ENCODE measurements around the gene SLC4A4. TPM values are rescaled to one million over a fixed set of nuclear protein-coding genes. Genes with fewer than 3 reads are reported as not detected.

SLC4A4 gene
- total RNA-seq, 2 experiments from 2014 or later = 2.5 to 3.9 TPM

GRCh38 chr4:71526637-71527406 lies 188.0 kb downstream of the SLC4A4 start:
- no peak overlapping the region for H3K27ac Mint-ChIP-seq
- no peaks in the 10 kb centered on the region for H3K4me1 Mint-ChIP-seq
- no peaks in the 10 kb centered on the region for H3K27me3 Mint-ChIP-seq
- H3K36me3 Mint-ChIP-seq = no peaks in the 10 kb centered on the region
- CTCF ChIA-PET = no interaction called here
- no peak for ATAC-seq
- DNase-seq = no peak
- no peak overlapping the region for H3K4me3 Mint-ChIP-seq
- H3K9me3 Mint-ChIP-seq (ENCODE audit: low read depth) = no peaks in the 10 kb centered on the region

GRCh38 chr4:71532407-71532806 lies 193.6 kb downstream of the SLC4A4 start:
- H3K9me3 Mint-ChIP-seq (ENCODE audit: low read depth) = no peaks in the 10 kb centered on the region
- H3K4me3 Mint-ChIP-seq = no peak overlapping the region
- H3K27ac Mint-ChIP-seq = no peak overlapping the region
- DNase-seq = no peak
- no peak for ATAC-seq
- CTCF ChIA-PET = no interaction called here
- H3K36me3 Mint-ChIP-seq = no peaks in the 10 kb centered on the region
- H3K4me1 Mint-ChIP-seq = no peaks in the 10 kb centered on the region
- H3K27me3 Mint-ChIP-seq = no peaks in the 10 kb centered on the region

- no peak for ATAC-seq
- no peaks in the 10 kb centered on the region for H3K36me3 Mint-ChIP-seq
- no peaks in the 10 kb centered on the region for H3K27me3 Mint-ChIP-seq
- DNase-seq = no peak
- CTCF ChIA-PET = no interaction called here
- no peaks in the 10 kb centered on the region for H3K4me1 Mint-ChIP-seq
- no peak overlapping the region for H3K4me3 Mint-ChIP-seq
- H3K9me3 Mint-ChIP-seq (ENCODE audit: low read depth) = no peaks in the 10 kb centered on the region
- no peak overlapping the region for H3K27ac Mint-ChIP-seq
Observed at GRCh38 chr4:71533121-71533520, 194.3 kb downstream of the SLC4A4 start.

GRCh38 chr4:71537551-71538065 lies 198.8 kb downstream of the SLC4A4 start:
- DNase-seq = no peak
- Mint-ChIP-seq H3K27ac (no peak overlapping the region), H3K36me3 (no peaks in the 10 kb centered on the region), H3K4me3 (no peak overlapping the region), H3K27me3 (no peaks in the 10 kb centered on the region), H3K9me3 (ENCODE audit: low read depth) (no peaks in the 10 kb centered on the region), H3K4me1 (no peaks in the 10 kb centered on the region)
- no peak for ATAC-seq
- CTCF ChIA-PET = no interaction called here

GRCh38 chr4:71538528-71538927 lies 199.7 kb downstream of the SLC4A4 start:
- CTCF ChIA-PET = no interaction called here
- no peaks in the 10 kb centered on the region for H3K36me3 Mint-ChIP-seq
- H3K27me3 Mint-ChIP-seq = no peaks in the 10 kb centered on the region
- no peak overlapping the region for H3K4me3 Mint-ChIP-seq
- H3K9me3 Mint-ChIP-seq (ENCODE audit: low read depth) = no peaks in the 10 kb centered on the region
- no peaks in the 10 kb centered on the region for H3K4me1 Mint-ChIP-seq
- ATAC-seq (no peak), DNase-seq (no peak)
- no peak overlapping the region for H3K27ac Mint-ChIP-seq

- Mint-ChIP-seq H3K36me3 (no peaks in the 10 kb centered on the region), H3K4me3 (no peak overlapping the region), H3K27ac (no peak overlapping the region), H3K27me3 (no peaks in the 10 kb centered on the region), H3K4me1 (no peaks in the 10 kb centered on the region), H3K9me3 (ENCODE audit: low read depth) (no peaks in the 10 kb centered on the region)
- CTCF ChIA-PET = no interaction called here
- no peak for DNase-seq
- ATAC-seq = no peak
Observed at GRCh38 chr4:71540749-71541269, 202.0 kb downstream of the SLC4A4 start.

GRCh38 chr4:71541541-71541940 lies 202.7 kb downstream of the SLC4A4 start:
- no peaks in the 10 kb centered on the region for H3K27me3 Mint-ChIP-seq
- no peak for ATAC-seq
- no peaks in the 10 kb centered on the region for H3K36me3 Mint-ChIP-seq
- DNase-seq = no peak
- no peaks in the 10 kb centered on the region for H3K4me1 Mint-ChIP-seq
- no peak overlapping the region for H3K4me3 Mint-ChIP-seq
- CTCF ChIA-PET = no interaction called here
- no peak overlapping the region for H3K27ac Mint-ChIP-seq
- no peaks in the 10 kb centered on the region for H3K9me3 Mint-ChIP-seq (ENCODE audit: low read depth)

GRCh38 chr4:71545168-71545567 lies 206.3 kb downstream of the SLC4A4 start:
- no peak for DNase-seq
- H3K27ac Mint-ChIP-seq = no peak overlapping the region
- no peaks in the 10 kb centered on the region for H3K9me3 Mint-ChIP-seq (ENCODE audit: low read depth)
- H3K4me3 Mint-ChIP-seq = no peak overlapping the region
- CTCF ChIA-PET = no interaction called here
- no peaks in the 10 kb centered on the region for H3K36me3 Mint-ChIP-seq
- ATAC-seq = no peak
- H3K4me1 Mint-ChIP-seq = no peaks in the 10 kb centered on the region
- H3K27me3 Mint-ChIP-seq = no peaks in the 10 kb centered on the region

GRCh38 chr4:71549516-71550160 lies 210.8 kb downstream of the SLC4A4 start:
- H3K9me3 Mint-ChIP-seq (ENCODE audit: low read depth) = no peaks in the 10 kb centered on the region
- CTCF ChIA-PET = no interaction called here
- H3K27me3 Mint-ChIP-seq = no peaks in the 10 kb centered on the region
- no peak for ATAC-seq
- DNase-seq = no peak
- no peaks in the 10 kb centered on the region for H3K4me1 Mint-ChIP-seq
- no peaks in the 10 kb centered on the region for H3K36me3 Mint-ChIP-seq
- no peak overlapping the region for H3K4me3 Mint-ChIP-seq
- H3K27ac Mint-ChIP-seq = no peak overlapping the region

- DNase-seq = no peak
- ATAC-seq = no peak
- CTCF ChIA-PET = interaction anchor here (1.0 kb wide), 1 partner anchor 162 kb away, joined by 3 read pairs; no protein-coding TSS in a partner anchor
- Mint-ChIP-seq H3K4me1 (no peaks in the 10 kb centered on the region), H3K4me3 (no peak overlapping the region), H3K27me3 (no peaks in the 10 kb centered on the region), H3K9me3 (ENCODE audit: low read depth) (no peaks in the 10 kb centered on the region), H3K36me3 (no peaks in the 10 kb centered on the region), H3K27ac (no peak overlapping the region)
Observed at GRCh38 chr4:71550220-71551165, 211.7 kb downstream of the SLC4A4 start.

- H3K9me3 Mint-ChIP-seq (ENCODE audit: low read depth) = no peaks in the 10 kb centered on the region
- CTCF ChIA-PET = no interaction called here
- ATAC-seq (no peak), DNase-seq (no peak)
- no peaks in the 10 kb centered on the region for H3K36me3 Mint-ChIP-seq
- H3K4me1 Mint-ChIP-seq = peaks cover 6% of the 10 kb centered on the region
- no peaks in the 10 kb centered on the region for H3K27me3 Mint-ChIP-seq
- no peak overlapping the region for H3K27ac Mint-ChIP-seq
- no peak overlapping the region for H3K4me3 Mint-ChIP-seq
Observed at GRCh38 chr4:71553605-71554004, 214.8 kb downstream of the SLC4A4 start.

- ATAC-seq (no peak), DNase-seq (no peak)
- H3K27me3 Mint-ChIP-seq = no peaks in the 10 kb centered on the region
- H3K9me3 Mint-ChIP-seq (ENCODE audit: low read depth) = no peaks in the 10 kb centered on the region
- no peak overlapping the region for H3K4me3 Mint-ChIP-seq
- H3K36me3 Mint-ChIP-seq = no peaks in the 10 kb centered on the region
- H3K27ac Mint-ChIP-seq = no peak overlapping the region
- CTCF ChIA-PET = no interaction called here
- H3K4me1 Mint-ChIP-seq = peaks cover 6% of the 10 kb centered on the region
Observed at GRCh38 chr4:71554025-71554424, 215.2 kb downstream of the SLC4A4 start.

GRCh38 chr4:71558248-71558647 lies 219.4 kb downstream of the SLC4A4 start:
- peaks cover 7% of the 10 kb centered on the region for H3K4me1 Mint-ChIP-seq
- ATAC-seq (peak; percentile 39), DNase-seq (no peak)
- H3K4me3 Mint-ChIP-seq = no peak overlapping the region
- no peaks in the 10 kb centered on the region for H3K27me3 Mint-ChIP-seq
- CTCF ChIA-PET = no interaction called here
- H3K9me3 Mint-ChIP-seq (ENCODE audit: low read depth) = no peaks in the 10 kb centered on the region
- H3K27ac Mint-ChIP-seq = no peak overlapping the region
- H3K36me3 Mint-ChIP-seq = no peaks in the 10 kb centered on the region
